Left ventricle myocardium inferior (tissue), 1 donor: Measurements from ENCODE around the gene TRIML1. TPM values are rescaled to one million over a fixed set of nuclear protein-coding genes. Genes with fewer than 3 reads are reported as not detected.

ENCODE experiments used
- DNase-seq: peaks from one replicate; pipeline ENCODE4 v3.0.0-alpha.2; 2020
- H3K27ac ChIP-seq: fragments of 200-600 bp; replicated peaks from 2 replicates; pipeline ENCODE4 v1.8.0; 2021
- H3K27me3 ChIP-seq: fragments of 200-600 bp; 2 replicates; pipeline ENCODE4 v1.8.0; 2021; ENCODE audit warnings: low read depth
- H3K36me3 ChIP-seq: fragments of 200-600 bp; 2 replicates; pipeline ENCODE4 v1.8.0; 2021
- H3K4me1 ChIP-seq: fragments of 200-600 bp; 2 replicates; pipeline ENCODE4 v1.8.0; 2021
- H3K4me3 ChIP-seq: fragments of 200-600 bp; 2 replicates; pipeline ENCODE4 v1.8.0; 2021; ENCODE audit warnings: mild to moderate bottlenecking, moderate library complexity
- H3K9me3 ChIP-seq: fragments of 200-600 bp; replicated peaks from 2 replicates; pipeline ENCODE4 v1.8.0; 2021
- intact Hi-C: fragments of 100-400 bp; cut with micrococcal nuclease; formaldehyde crosslinking; loops from one replicate; pipeline ENCODE4 v1.11.0; 2022
- total RNA-seq: library from RNA; stranded (reverse); fragmentation: NEBNext Ultra II Directional; extraction: Animal tissue kit (Norgen Biotek cat#: 25700); gene quantifications from one replicate; pipeline ENCODE4 v1.2.1, GENCODE V29; 2021
- TF ChIP-seq, protein P1 (sequence below): fragments of 200-600 bp; IDR thresholded peaks from 2 replicates; pipeline ENCODE4 v1.8.0; 2021; ENCODE audit warnings: antibody characterized with exemption, mild to moderate bottlenecking, borderline replicate concordance
- donor health status: DM: no; HTN: yes; CAD: no; lungs with severe emphysema.

The TRIML1 gene
- total RNA-seq, 1 donor from 2014 or later = not detected

DNA sequence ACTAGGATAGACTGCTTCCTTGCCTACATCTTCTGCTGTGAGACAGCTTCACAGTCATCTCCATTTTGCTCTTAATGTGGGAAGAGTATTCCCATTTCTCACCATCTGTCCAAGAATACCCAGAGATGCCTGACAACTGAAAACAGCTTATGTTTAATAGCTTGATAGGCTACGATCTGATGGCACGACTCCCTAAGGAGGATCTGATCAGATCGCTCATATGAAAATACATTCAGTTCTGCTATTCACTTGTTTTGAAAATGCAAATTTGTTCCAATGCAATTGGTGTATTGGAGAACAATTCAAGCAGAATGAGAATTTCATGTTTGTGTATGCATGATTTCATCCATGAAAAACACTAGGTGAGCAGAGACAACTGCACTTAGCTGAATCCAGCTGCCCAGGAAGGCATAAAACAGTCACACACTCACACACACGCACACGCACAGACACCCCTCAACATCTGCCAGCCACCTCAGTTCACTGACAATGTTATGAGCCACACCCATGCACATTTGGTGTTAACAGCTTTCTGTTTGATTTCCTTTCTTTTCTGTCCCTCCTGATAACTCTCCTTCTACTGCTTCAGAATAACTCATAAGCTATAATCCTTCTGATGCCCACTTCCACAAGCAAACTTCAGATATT lies 29.6 kb downstream of the TRIML1 start:
- H3K27ac ChIP-seq = no peak overlapping the region

DNA sequence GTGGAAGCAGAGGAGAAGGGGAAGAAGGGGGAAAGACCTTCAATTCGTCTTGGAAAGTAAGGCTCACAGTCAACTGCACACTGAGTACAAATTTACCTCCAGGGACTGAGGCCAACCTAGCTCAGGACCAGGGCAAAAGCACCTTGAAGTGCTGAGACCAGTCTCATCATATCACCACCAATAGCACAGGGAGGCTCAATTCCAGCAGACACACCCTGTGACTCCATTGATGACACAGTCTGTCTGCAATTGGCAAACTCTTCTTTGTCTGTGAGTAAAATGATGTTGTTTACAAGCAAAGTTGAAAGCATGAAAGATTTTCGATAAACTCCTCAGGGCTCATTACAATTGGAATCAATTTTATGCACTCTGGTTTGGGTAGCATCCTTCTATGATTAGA lies 32.3 kb downstream of the TRIML1 start:
- Histone ChIP-seq H3K4me1 (no peaks in the 10 kb centered on the region), H3K27ac (no peak overlapping the region), H3K4me3 (no peak overlapping the region), H3K9me3 (peaks cover 8% of the 10 kb centered on the region), H3K36me3 (no peaks in the 10 kb centered on the region), H3K27me3 (no peaks in the 10 kb centered on the region)
- TF ChIP-seq, protein P1, sequence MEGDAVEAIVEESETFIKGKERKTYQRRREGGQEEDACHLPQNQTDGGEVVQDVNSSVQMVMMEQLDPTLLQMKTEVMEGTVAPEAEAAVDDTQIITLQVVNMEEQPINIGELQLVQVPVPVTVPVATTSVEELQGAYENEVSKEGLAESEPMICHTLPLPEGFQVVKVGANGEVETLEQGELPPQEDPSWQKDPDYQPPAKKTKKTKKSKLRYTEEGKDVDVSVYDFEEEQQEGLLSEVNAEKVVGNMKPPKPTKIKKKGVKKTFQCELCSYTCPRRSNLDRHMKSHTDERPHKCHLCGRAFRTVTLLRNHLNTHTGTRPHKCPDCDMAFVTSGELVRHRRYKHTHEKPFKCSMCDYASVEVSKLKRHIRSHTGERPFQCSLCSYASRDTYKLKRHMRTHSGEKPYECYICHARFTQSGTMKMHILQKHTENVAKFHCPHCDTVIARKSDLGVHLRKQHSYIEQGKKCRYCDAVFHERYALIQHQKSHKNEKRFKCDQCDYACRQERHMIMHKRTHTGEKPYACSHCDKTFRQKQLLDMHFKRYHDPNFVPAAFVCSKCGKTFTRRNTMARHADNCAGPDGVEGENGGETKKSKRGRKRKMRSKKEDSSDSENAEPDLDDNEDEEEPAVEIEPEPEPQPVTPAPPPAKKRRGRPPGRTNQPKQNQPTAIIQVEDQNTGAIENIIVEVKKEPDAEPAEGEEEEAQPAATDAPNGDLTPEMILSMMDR = no peak
- intact Hi-C loops = no loop called here
- no peak for DNase-seq

More for the DNA sequence above, 29.6 kb downstream of the TRIML1 start:
- intact Hi-C loops = no loop called here
- no peak for DNase-seq
- TF ChIP-seq, protein P1 = no peak
- H3K36me3 ChIP-seq = no peaks in the 10 kb centered on the region
- peaks cover 8% of the 10 kb centered on the region for H3K9me3 ChIP-seq
- no peaks in the 10 kb centered on the region for H3K4me1 ChIP-seq
- H3K27me3 ChIP-seq = no peaks in the 10 kb centered on the region
- no peak overlapping the region for H3K4me3 ChIP-seq

DNA sequence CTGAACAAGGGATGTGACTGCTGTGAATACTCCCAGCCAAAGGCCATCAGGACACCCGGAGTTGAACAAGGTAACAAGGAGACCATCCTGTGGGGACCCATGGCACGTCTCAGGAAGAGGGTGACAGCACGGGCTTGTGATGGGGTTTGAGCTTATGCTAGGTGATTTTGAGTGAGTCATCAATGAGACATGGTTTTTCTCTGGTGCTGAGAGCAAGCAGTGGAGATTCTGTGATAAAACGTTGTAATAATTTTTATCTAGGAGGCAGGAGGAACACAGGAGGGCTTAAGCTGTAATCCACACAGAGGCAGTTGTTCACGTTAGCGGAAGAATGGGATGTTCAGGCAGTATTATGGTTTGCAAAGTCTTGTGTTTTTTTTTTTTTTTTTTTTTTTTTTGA lies 36.0 kb downstream of the TRIML1 start:
- Histone ChIP-seq H3K4me1 (no peaks in the 10 kb centered on the region), H3K27me3 (no peaks in the 10 kb centered on the region), H3K4me3 (no peak overlapping the region), H3K36me3 (no peaks in the 10 kb centered on the region), H3K9me3 (peaks cover 8% of the 10 kb centered on the region), H3K27ac (no peak overlapping the region)
- intact Hi-C loops = no loop called here
- TF ChIP-seq, protein P1 = no peak
- DNase-seq = no peak

DNA sequence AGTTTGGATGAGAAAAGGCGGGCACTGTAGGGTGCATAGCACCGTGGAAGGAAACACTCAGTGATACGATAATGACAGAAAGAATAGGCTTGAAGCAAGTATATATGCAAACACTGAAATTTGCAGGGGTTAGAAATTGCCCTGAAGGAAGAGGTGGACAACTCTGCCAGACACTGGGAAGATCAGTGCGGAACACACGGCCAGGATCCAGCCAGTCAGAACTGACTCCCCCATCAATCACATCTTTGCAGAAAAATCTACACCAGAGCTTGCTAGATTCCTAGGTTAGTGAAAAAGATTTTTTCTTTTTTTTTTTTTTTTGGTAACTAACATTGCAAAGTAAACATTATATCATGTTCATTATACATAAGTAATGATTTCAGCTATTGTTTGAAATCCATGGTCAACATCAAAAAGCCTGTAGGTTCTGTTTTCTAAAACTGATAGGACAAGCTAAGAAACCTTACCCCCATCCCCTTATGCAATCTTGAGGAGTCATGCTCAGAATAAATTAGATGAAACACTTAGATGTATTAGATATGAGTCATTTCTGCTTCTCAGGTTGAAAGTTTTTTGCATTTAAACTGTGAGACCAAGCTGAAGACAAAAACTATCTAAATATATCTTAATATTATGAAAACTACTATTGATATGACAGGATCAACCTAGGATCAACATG lies 38.9 kb downstream of the TRIML1 start:
- Histone ChIP-seq H3K4me3 (no peak overlapping the region), H3K27me3 (no peaks in the 10 kb centered on the region), H3K36me3 (no peaks in the 10 kb centered on the region), H3K27ac (no peak overlapping the region), H3K4me1 (no peaks in the 10 kb centered on the region), H3K9me3 (peaks cover under 1% of the 10 kb centered on the region)
- intact Hi-C loops = no loop called here
- TF ChIP-seq, protein P1 = no peak
- no peak for DNase-seq

DNA sequence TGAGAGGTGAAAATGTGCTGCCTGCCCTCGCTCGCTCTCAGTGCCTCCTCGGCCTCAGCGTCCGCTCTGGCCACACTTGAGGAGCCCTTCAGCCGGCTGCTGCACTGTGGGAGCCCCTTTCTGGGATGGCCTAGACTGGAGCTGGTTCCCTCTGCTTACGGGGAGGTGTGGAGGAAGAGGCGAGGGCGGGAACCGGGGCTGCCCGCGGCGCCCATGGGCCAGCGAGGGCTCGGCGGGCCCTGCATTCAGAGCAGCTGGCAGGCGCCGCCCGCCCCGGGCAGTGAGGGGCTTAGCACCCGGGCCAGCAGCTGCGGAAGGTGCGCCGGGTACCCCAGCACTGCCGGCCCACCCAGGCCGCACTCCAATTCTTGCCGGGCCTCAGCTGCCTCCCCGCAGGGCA lies 39.6 kb downstream of the TRIML1 start:
- Histone ChIP-seq H3K9me3 (peaks cover 7% of the 10 kb centered on the region), H3K27ac (no peak overlapping the region), H3K36me3 (no peaks in the 10 kb centered on the region), H3K4me1 (no peaks in the 10 kb centered on the region), H3K4me3 (no peak overlapping the region), H3K27me3 (no peaks in the 10 kb centered on the region)
- no peak for DNase-seq
- intact Hi-C loops = no loop called here
- TF ChIP-seq, protein P1 = no peak
